IMR-90 (cell line): Measurements from ENCODE around the gene BTRC. TPM values are rescaled to one million over a fixed set of nuclear protein-coding genes. Genes with fewer than 3 reads are reported as not detected.

Experiments used
- ATAC-seq: fragments of 200-7000 bp; cut with Tn5 transposase; 2 replicates; pipeline ENCODE4 v1.9.1; 2020; ENCODE audit warnings: low read depth, mild to moderate bottlenecking, moderate library complexity
- BruUV-seq: library from RNA; stranded (reverse); fragments of 400-500 nt; replicated peaks from 2 replicates; lab custom pipeline; 2021; lab: Mats Ljungman, UMichigan
- CTCF ChIA-PET: fragments of 300-600 bp; formaldehyde crosslinking; extraction: SDS; loops from one replicate; lab custom pipeline; 2021; ENCODE audit warnings: antibody characterized with exemption; lab: Yijun Ruan, JAX
- POLR2A ChIA-PET: fragments of 300-600 bp; sonication (Branson Sonifier 250); formaldehyde crosslinking; loops from one replicate; lab custom pipeline; 2022; ENCODE audit warnings: antibody characterized with exemption; ENCODE audit not compliant: unreplicated experiment; lab: Charles Lee
- DNase-seq: peaks from one replicate; pipeline ENCODE4 v3.0.0; 2013
- H2AFZ ChIP-seq: replicated peaks from 2 replicates; pipeline ENCODE3; 2013; ENCODE audit warnings: low read length, mild to moderate bottlenecking; ENCODE audit not compliant: poor library complexity
- H2AK5ac ChIP-seq: 2 replicates; pipeline ENCODE4 v1.6.1; 2013; ENCODE audit warnings: low read depth, low read length, inconsistent platforms
- H2AK9ac ChIP-seq: replicated peaks from 2 replicates; pipeline ENCODE3; 2013; ENCODE audit warnings: mild to moderate bottlenecking, low read depth, low read length, moderate library complexity; ENCODE audit not compliant: poor library complexity
- H2BK120ac ChIP-seq: 2 replicates; pipeline ENCODE4 v1.6.1; 2013; ENCODE audit warnings: low read depth, low read length, inconsistent platforms
- H2BK15ac ChIP-seq: 3 replicates; pipeline ENCODE4 v1.6.1; 2013; ENCODE audit warnings: low read depth, low read length, inconsistent platforms
- H2BK20ac ChIP-seq: 2 replicates; pipeline ENCODE4 v1.6.1; 2013; ENCODE audit warnings: low read depth, mild to moderate bottlenecking, inconsistent platforms, low read length, moderate library complexity
- H2BK5ac ChIP-seq: 2 replicates; pipeline ENCODE4 v1.6.1; 2013; ENCODE audit warnings: mild to moderate bottlenecking, low read depth, low read length, inconsistent platforms; ENCODE audit not compliant: poor library complexity, severe bottlenecking
- H3K14ac ChIP-seq: replicated peaks from 2 replicates; pipeline ENCODE4 v1.6.1; 2013; ENCODE audit warnings: low read depth, low read length, inconsistent platforms
- H3K18ac ChIP-seq: 2 replicates; pipeline ENCODE4 v1.6.1; 2013; ENCODE audit warnings: low read depth, low read length, control low read depth
- H3K23ac ChIP-seq: 2 replicates; pipeline ENCODE4 v1.6.1; 2013; ENCODE audit warnings: low read depth, low read length, inconsistent platforms
- H3K27ac ChIP-seq: 2 replicates; pipeline ENCODE4 v1.5.1; 2013; ENCODE audit warnings: mild to moderate bottlenecking, control low read depth, low read length; ENCODE audit not compliant: insufficient read depth
- H3K27me3 ChIP-seq: 2 replicates; pipeline ENCODE4 v1.6.1; 2013; ENCODE audit warnings: low read length; ENCODE audit not compliant: control insufficient read depth, insufficient read depth
- H3K36me3 ChIP-seq: 2 replicates; pipeline ENCODE4 v1.6.1; 2013; ENCODE audit warnings: low read length, mixed read lengths; ENCODE audit not compliant: control insufficient read depth, insufficient read depth
- H3K4ac ChIP-seq: 2 replicates; pipeline ENCODE4 v1.6.1; 2013; ENCODE audit warnings: low read depth, low read length, inconsistent platforms
- H3K4me1 ChIP-seq: 2 replicates; pipeline ENCODE4 v1.6.1; 2013; ENCODE audit warnings: low read length, mixed read lengths; ENCODE audit not compliant: control insufficient read depth, insufficient read depth
- H3K4me2 ChIP-seq: 2 replicates; pipeline ENCODE4 v1.6.1; 2013; ENCODE audit warnings: low read depth, mild to moderate bottlenecking, control low read depth, low read length, moderate library complexity
- H3K4me3 ChIP-seq: 2 replicates; pipeline ENCODE4 v1.5.1; 2013; ENCODE audit warnings: low read depth, mild to moderate bottlenecking, control low read depth, low read length, moderate library complexity; ENCODE audit not compliant: insufficient read depth
- H3K56ac ChIP-seq: 2 replicates; pipeline ENCODE4 v1.6.1; 2013; ENCODE audit warnings: low read length, inconsistent platforms; ENCODE audit not compliant: insufficient read depth; ENCODE audit errors: extremely low read depth
- H3K79me1 ChIP-seq, 2 experiments: 2 replicates each; pipeline ENCODE4 v1.6.1; 2013; ENCODE audit warnings: low read length in 2 of 2, inconsistent platforms in 1 of 2, low read depth in 1 of 2
- H3K9ac ChIP-seq: 2 replicates; pipeline ENCODE4 v1.6.1; 2013; ENCODE audit warnings: low read depth, low read length, control low read depth
- H3K9me1 ChIP-seq: 2 replicates; pipeline ENCODE4 v1.6.1; 2013; ENCODE audit warnings: low read length, inconsistent platforms; ENCODE audit not compliant: insufficient read depth
- H3K9me3 ChIP-seq: 2 replicates; pipeline ENCODE4 v1.6.1; 2013; ENCODE audit warnings: low read length; ENCODE audit not compliant: control insufficient read depth, insufficient read depth
- H4K20me1 ChIP-seq: 2 replicates; pipeline ENCODE4 v1.6.1; 2013; ENCODE audit warnings: low read length, inconsistent platforms; ENCODE audit not compliant: insufficient read depth
- H4K5ac ChIP-seq: 2 replicates; pipeline ENCODE4 v1.6.1; 2013; ENCODE audit warnings: mild to moderate bottlenecking, low read depth, low read length, control low read depth
- H4K8ac ChIP-seq, 2 experiments: 2 replicates each; pipeline ENCODE4 v1.6.1; 2013; ENCODE audit warnings: low read depth in 2 of 2, low read length in 2 of 2, control low read depth in 1 of 2, inconsistent platforms in 1 of 2
- H4K91ac ChIP-seq: 2 replicates; pipeline ENCODE4 v1.6.1; 2013; ENCODE audit warnings: low read depth, low read length, inconsistent platforms; ENCODE audit not compliant: insufficient read depth
- CEBPB ChIP-seq: IDR thresholded peaks from 2 replicates; pipeline ENCODE4 v1.6.1; 2012; ENCODE audit warnings: low read depth, low read length, improper control_type of control experiment
- RFX5 ChIP-seq: IDR thresholded peaks from 2 replicates; pipeline ENCODE4 v1.8.0; 2012; ENCODE audit warnings: low read depth, mild to moderate bottlenecking, low read length, moderate library complexity
- WGBS, 2 experiments: methylation state at CpG; one replicate each; pipeline versions ENCODE4 v1.1.5 to v1.1.7; 2013; ENCODE audit warnings: missing lambda C conversion rate in 2 of 2; ENCODE audit not compliant: insufficient read length in 1 of 2; ENCODE audit errors: extremely low coverage in 2 of 2; 5-methylcytosine and 5-hydroxymethylcytosine counted together
- dilution Hi-C: fragments of 300-500 bp; cut with HindIII; formaldehyde crosslinking; loops from one replicate; pipeline ENCODE4 v1.14.3; 2018; ENCODE audit warnings: low sequenced_read_pairs; ENCODE audit not compliant: unreplicated experiment
- in situ Hi-C: fragments of 300-500 bp; cut with MboI; formaldehyde crosslinking; loops from 3 replicates; pipeline ENCODE4 v1.14.3; 2019; ENCODE audit warnings: low sequenced_read_pairs, inconsistent platforms, mixed read lengths
- intact Hi-C: fragments of 100-400 bp; cut with micrococcal nuclease; formaldehyde crosslinking; loops from 2 replicates; pipeline ENCODE4 v1.10.0; 2022
- polyA plus RNA-seq, 3 experiments: library from polyadenylated mRNA; depleted of rRNA; stranded (reverse); fragments of >200 nt; gene quantifications; 2 replicates each; pipeline ENCODE4 v1.2.3, GENCODE V29; 2012; ENCODE audit warnings: low replicate concordance in 1 of 3
- total RNA-seq: library from RNA; depleted of rRNA; stranded (reverse); fragments of >200 nt; gene quantifications from 2 replicates; pipeline ENCODE4 v1.2.3, GENCODE V29; 2012

The BTRC gene
- total and polyA plus RNA-seq, 2 of the 4 experiments (the other 2 are of a cell fraction), result 7.7 to 8.4 TPM

GRCh38 chr10:101363850-101364400 lies 10.0 kb downstream of the BTRC start:
- H3K4me1 ChIP-seq, result peaks cover 6% of the 10 kb centered on the region
- H4K5ac ChIP-seq, result no peak overlapping the region
- H3K18ac ChIP-seq, result no peak overlapping the region
- no peak overlapping the region for H4K8ac ChIP-seq
- WGBS, 2 experiments, result no CpG with 5 or more reads among the region's 2 CpGs
- H2AFZ ChIP-seq, result no peak overlapping the region
- H3K4ac ChIP-seq, result no peak overlapping the region
- TF ChIP-seq CEBPB (peak; percentile 44; the same call in 1 of the 2 replicates), RFX5 (no peak)
- peaks cover 14% of the 10 kb centered on the region; the same call in 1 of the 2 replicates for H3K9me1 ChIP-seq
- no peak overlapping the region for H3K23ac ChIP-seq
- H2BK20ac ChIP-seq, result peak overlapping the region; percentile 74; the same call in 1 of the 2 replicates
- H2AK5ac ChIP-seq, result no peak overlapping the region
- no peak overlapping the region for H2BK5ac ChIP-seq
- H3K9me3 ChIP-seq, result no peaks in the 10 kb centered on the region
- no peaks in the 10 kb centered on the region for H3K27me3 ChIP-seq
- no peak overlapping the region for H2BK15ac ChIP-seq
- no TSS peak for BruUV-seq
- no peak overlapping the region for H3K14ac ChIP-seq
- in situ Hi-C loops (no loop called here), dilution Hi-C loops (no loop called here), intact Hi-C loops (no loop called here)
- no peak overlapping the region for H3K4me3 ChIP-seq
- ATAC-seq (no peak), DNase-seq (no peak)
- ChIA-PET POLR2A (no interaction called here), CTCF (no interaction called here)
- peaks cover 8 to 73% of the 10 kb centered on the region in 2 experiments for H3K79me1 ChIP-seq
- H3K27ac ChIP-seq, result no peak overlapping the region
- no peak overlapping the region for H2AK9ac ChIP-seq
- H3K56ac ChIP-seq, result no peak overlapping the region
- no peak overlapping the region for H3K4me2 ChIP-seq
- H4K20me1 ChIP-seq, result peaks cover 42% of the 10 kb centered on the region; the same call in 1 of the 2 replicates
- no peak overlapping the region for H3K9ac ChIP-seq
- no peak overlapping the region for H2BK120ac ChIP-seq
- H3K36me3 ChIP-seq, result no peaks in the 10 kb centered on the region; the same call in 1 of the 2 replicates
- H4K91ac ChIP-seq, result no peak overlapping the region
